ENCODE measurements around the gene KYNU. TPM values are rescaled to one million over a fixed set of nuclear protein-coding genes. Genes with fewer than 3 reads are reported as not detected.
"Not testable (repeated sequence)": the region's sequence is repeated elsewhere in the genome, so short reads cannot be mapped to it uniquely, and the experiment has no call there.

The KYNU gene
- total RNA-seq, 2 experiments from 2014 or later: not detected

DNA sequence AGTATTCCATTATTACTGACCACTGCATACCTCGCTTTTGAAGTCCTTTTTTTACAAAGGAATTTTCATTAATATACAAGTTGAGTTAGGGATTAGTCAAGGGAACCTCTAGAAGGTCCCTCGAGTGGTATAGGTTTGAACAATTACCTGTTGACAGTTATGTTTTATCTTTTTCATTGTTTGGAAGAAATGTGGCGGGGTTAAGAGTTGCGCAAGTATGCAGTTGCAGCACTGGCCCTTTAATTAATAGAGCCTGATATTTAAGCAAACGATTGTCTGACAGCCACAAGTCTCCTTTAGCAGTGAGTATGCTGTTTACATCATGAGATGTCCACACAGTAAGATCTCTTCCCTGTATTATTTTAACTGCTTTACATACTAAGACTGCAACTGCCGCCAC is 24.3 kb downstream of the KYNU start:
- CTCF ChIA-PET: no interaction called here
- Mint-ChIP-seq H3K36me3 (ENCODE audit: low read depth) (no peaks in the 10 kb centered on the region), H3K27me3 (no peaks in the 10 kb centered on the region), H3K27ac (no peak overlapping the region), H3K9me3 (no peaks in the 10 kb centered on the region), H3K4me1 (no peaks in the 10 kb centered on the region), H3K4me3 (no peak overlapping the region)
- POLR2A ChIA-PET: no interaction called here
- DNase-seq: no peak

DNA sequence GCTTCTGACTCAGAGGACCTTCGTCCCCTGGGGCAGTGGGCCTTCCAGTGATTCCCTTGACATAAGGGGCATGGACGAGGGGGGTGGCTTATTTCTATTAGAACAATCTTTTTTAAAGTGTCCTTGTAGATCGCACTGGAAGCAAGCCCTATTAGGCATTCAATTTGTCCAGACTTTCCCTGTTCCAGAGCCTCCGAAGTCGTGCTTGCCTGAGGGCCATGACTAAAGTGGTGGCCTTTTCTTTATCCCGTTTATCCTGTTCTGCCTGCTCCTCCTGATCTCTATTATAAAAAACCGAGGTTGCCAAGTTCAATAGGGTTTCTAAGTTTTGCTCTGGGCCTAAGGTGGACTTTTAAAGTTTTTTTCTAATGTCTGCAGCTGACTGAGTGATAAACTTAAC is 26.3 kb downstream of the KYNU start:
- H3K27me3 Mint-ChIP-seq; H3K4me3 Mint-ChIP-seq; H3K4me1 Mint-ChIP-seq; CTCF ChIA-PET; DNase-seq; H3K36me3 Mint-ChIP-seq (ENCODE audit: low read depth); H3K9me3 Mint-ChIP-seq; H3K27ac Mint-ChIP-seq; POLR2A ChIA-PET: not testable (repeated sequence)

DNA sequence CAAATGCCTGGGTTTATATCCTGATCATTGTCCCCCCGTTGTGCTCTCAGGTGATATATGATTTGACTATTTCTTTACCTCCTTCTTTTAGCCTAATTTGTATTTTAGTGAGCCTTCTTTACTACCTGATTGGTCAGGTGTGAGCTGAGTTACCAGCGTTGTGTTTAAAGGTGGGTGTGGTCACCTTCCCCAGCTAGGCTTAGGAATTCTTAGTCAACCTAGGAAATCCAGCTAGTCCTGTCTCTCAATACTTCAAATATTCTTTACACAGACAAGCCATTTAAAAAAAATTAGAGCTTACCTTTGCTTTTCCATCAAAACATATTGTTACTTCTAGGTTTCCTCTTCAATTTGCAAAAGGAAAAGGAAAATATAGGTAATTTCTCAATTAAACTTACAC is 30.2 kb downstream of the KYNU start:
- POLR2A ChIA-PET: no interaction called here

GRCh38 chr2:142914507-142915313 is 37.2 kb downstream of the KYNU start:
- peaks cover 8% of the 10 kb centered on the region for H3K27me3 Mint-ChIP-seq
- no peak for DNase-seq
- ChIA-PET POLR2A (no interaction called here), CTCF (no interaction called here)
- no peaks in the 10 kb centered on the region for H3K4me1 Mint-ChIP-seq
- no peak overlapping the region for H3K4me3 Mint-ChIP-seq
- no peak overlapping the region for H3K27ac Mint-ChIP-seq
- no peaks in the 10 kb centered on the region for H3K36me3 Mint-ChIP-seq (ENCODE audit: low read depth)
- H3K9me3 Mint-ChIP-seq: no peaks in the 10 kb centered on the region

More for the DNA sequence above, 30.2 kb downstream of the KYNU start:
- DNase-seq: no peak
- no peak overlapping the region for H3K27ac Mint-ChIP-seq
- H3K27me3 Mint-ChIP-seq: peaks cover 2% of the 10 kb centered on the region
- H3K36me3 Mint-ChIP-seq (ENCODE audit: low read depth): no peaks in the 10 kb centered on the region
- no peaks in the 10 kb centered on the region for H3K4me1 Mint-ChIP-seq
- no peak overlapping the region for H3K4me3 Mint-ChIP-seq
- no peaks in the 10 kb centered on the region for H3K9me3 Mint-ChIP-seq
- CTCF ChIA-PET: interaction anchor here (1.0 kb wide), 1 partner anchor 26 kb away, joined by 4 read pairs; no protein-coding TSS in a partner anchor

GRCh38 chr2:142915502-142915901 is 38.0 kb downstream of the KYNU start:
- no peaks in the 10 kb centered on the region for H3K4me1 Mint-ChIP-seq
- POLR2A ChIA-PET: no interaction called here
- H3K4me3 Mint-ChIP-seq: no peak overlapping the region
- H3K36me3 Mint-ChIP-seq (ENCODE audit: low read depth): no peaks in the 10 kb centered on the region
- H3K9me3 Mint-ChIP-seq: no peaks in the 10 kb centered on the region
- H3K27ac Mint-ChIP-seq: no peak overlapping the region
- no peak for DNase-seq
- CTCF ChIA-PET: no interaction called here
- peaks cover 6% of the 10 kb centered on the region for H3K27me3 Mint-ChIP-seq

DNA sequence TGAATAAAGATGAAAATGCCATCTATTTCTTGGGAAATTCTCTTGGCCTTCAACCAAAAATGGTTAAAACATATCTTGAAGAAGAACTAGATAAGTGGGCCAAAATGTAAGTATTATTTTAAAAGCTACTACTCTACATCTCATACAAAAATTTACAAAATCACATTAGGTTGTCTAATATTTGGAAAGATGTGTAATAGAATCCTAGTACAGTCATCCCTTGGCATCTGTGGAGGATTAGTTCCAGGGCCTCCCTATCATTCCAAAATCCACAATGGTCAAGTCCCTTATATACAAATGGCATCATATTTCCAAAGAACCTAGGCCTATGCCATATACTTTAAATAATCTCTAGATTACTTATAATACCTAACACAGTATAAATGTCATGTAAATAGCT is 41.2 kb downstream of the KYNU start:
- ChIA-PET POLR2A (no interaction called here), CTCF (no interaction called here)
- H3K9me3 Mint-ChIP-seq: no peaks in the 10 kb centered on the region
- no peaks in the 10 kb centered on the region for H3K36me3 Mint-ChIP-seq (ENCODE audit: low read depth)
- DNase-seq: no peak
- peaks cover 6% of the 10 kb centered on the region for H3K27me3 Mint-ChIP-seq
- no peak overlapping the region for H3K4me3 Mint-ChIP-seq
- H3K4me1 Mint-ChIP-seq: no peaks in the 10 kb centered on the region
- H3K27ac Mint-ChIP-seq: no peak overlapping the region

GRCh38 chr2:142920571-142920970 is 43.1 kb downstream of the KYNU start:
- DNase-seq: no peak
- ChIA-PET POLR2A (no interaction called here), CTCF (no interaction called here)
- Mint-ChIP-seq H3K36me3 (ENCODE audit: low read depth) (no peaks in the 10 kb centered on the region), H3K27me3 (peaks cover 9% of the 10 kb centered on the region), H3K4me3 (no peak overlapping the region), H3K4me1 (no peaks in the 10 kb centered on the region), H3K27ac (no peak overlapping the region), H3K9me3 (no peaks in the 10 kb centered on the region)

GRCh38 chr2:142926445-142926844 is 49.0 kb downstream of the KYNU start:
- peaks cover 8% of the 10 kb centered on the region for H3K27me3 Mint-ChIP-seq
- no peak overlapping the region for H3K4me3 Mint-ChIP-seq
- no peak for DNase-seq
- H3K9me3 Mint-ChIP-seq: no peaks in the 10 kb centered on the region
- H3K36me3 Mint-ChIP-seq (ENCODE audit: low read depth): no peaks in the 10 kb centered on the region
- CTCF ChIA-PET: no interaction called here
- POLR2A ChIA-PET: no interaction called here
- no peaks in the 10 kb centered on the region for H3K4me1 Mint-ChIP-seq
- H3K27ac Mint-ChIP-seq: no peak overlapping the region

GRCh38 chr2:142930835-142931398 is 53.5 kb downstream of the KYNU start:
- H3K27ac Mint-ChIP-seq: no peak overlapping the region
- H3K4me3 Mint-ChIP-seq: no peak overlapping the region
- no peaks in the 10 kb centered on the region for H3K36me3 Mint-ChIP-seq (ENCODE audit: low read depth)
- no peaks in the 10 kb centered on the region for H3K4me1 Mint-ChIP-seq
- H3K27me3 Mint-ChIP-seq: peaks cover 5% of the 10 kb centered on the region
- CTCF ChIA-PET: no interaction called here
- POLR2A ChIA-PET: no interaction called here
- DNase-seq: no peak
- H3K9me3 Mint-ChIP-seq: no peaks in the 10 kb centered on the region

DNA sequence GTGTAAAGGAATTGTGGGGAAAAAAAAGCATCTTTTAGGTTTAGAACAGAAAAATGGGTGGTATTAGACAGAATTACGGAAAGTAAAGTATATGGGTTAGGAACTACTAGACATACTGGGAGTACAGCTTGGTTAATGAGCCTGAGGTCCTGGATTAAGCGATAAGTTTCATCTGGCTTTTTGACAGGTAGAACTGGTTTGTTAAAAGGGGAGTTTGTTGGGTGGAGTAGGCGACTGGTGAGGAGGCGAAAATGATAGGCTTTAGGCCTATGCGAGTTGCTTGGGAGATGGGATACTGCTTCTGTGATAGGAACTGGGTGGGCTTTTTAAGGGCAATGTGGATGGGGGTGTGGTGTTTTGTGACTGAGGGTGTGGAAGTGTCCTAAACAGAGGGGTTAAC is 56.5 kb downstream of the KYNU start:
- Mint-ChIP-seq H3K27me3 (peaks cover 3% of the 10 kb centered on the region), H3K27ac (no peak overlapping the region), H3K9me3 (no peaks in the 10 kb centered on the region), H3K36me3 (ENCODE audit: low read depth) (no peaks in the 10 kb centered on the region), H3K4me3 (no peak overlapping the region), H3K4me1 (no peaks in the 10 kb centered on the region)
- POLR2A ChIA-PET: no interaction called here
- no peak for DNase-seq
- CTCF ChIA-PET: no interaction called here

DNA sequence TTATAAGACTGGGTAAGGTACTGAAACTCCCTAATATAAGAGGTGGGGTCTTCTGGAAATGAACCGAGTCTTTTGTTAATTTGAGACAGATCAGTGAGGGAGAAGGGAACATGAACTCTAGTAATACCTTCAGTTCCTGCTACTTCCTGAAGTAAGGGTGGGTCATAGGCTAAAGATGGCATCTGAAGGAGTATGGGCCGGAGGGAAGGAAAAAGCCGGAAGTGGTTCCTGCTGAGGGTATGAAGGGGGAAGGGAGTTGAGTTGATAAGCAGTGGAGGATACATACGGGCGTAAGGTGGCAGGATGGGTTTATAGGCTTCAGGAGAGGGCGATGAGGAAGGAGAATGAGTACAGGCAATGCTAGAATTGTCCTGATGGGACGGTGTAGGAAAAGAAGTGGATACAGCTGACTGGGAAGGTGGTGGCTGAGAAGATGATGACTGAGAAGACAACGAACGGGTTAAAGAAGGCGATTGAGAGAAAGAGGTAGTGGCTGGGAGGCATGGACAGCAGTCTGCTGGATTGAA is 58.2 kb downstream of the KYNU start:
- CTCF ChIA-PET: no interaction called here

GRCh38 chr2:142936629-142937028 is 59.2 kb downstream of the KYNU start:
- H3K9me3 Mint-ChIP-seq: no peaks in the 10 kb centered on the region
- ChIA-PET CTCF (no interaction called here), POLR2A (no interaction called here)
- no peaks in the 10 kb centered on the region for H3K4me1 Mint-ChIP-seq
- no peaks in the 10 kb centered on the region for H3K36me3 Mint-ChIP-seq (ENCODE audit: low read depth)
- no peak overlapping the region for H3K27ac Mint-ChIP-seq
- DNase-seq: no peak
- H3K27me3 Mint-ChIP-seq: peaks cover 3% of the 10 kb centered on the region
- no peak overlapping the region for H3K4me3 Mint-ChIP-seq

More for the DNA sequence above, 58.2 kb downstream of the KYNU start:
- no peaks in the 10 kb centered on the region for H3K4me1 Mint-ChIP-seq
- H3K27me3 Mint-ChIP-seq: peaks cover under 1% of the 10 kb centered on the region
- no peak overlapping the region for H3K27ac Mint-ChIP-seq
- POLR2A ChIA-PET: no interaction called here
- H3K4me3 Mint-ChIP-seq: no peak overlapping the region
- no peaks in the 10 kb centered on the region for H3K9me3 Mint-ChIP-seq
- no peaks in the 10 kb centered on the region for H3K36me3 Mint-ChIP-seq (ENCODE audit: low read depth)
- DNase-seq: no peak

DNA sequence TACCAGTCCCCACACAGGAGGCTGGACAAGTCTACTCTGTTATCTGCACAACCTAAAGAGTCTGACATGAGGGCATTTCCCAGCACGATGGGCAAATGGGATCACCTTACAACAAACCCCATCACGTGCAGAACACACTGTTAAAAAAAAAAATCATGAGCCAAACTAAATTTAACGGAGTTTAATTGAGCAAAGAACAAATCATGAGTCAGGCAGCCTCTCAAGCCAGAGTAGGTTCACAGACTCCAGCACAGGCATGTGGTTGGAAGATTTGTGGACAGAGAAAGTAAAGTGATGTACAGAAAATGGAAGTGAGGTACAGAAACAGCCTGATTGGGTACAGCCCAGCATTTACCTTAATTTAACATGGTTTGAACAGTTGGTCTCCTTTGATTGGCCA is 59.9 kb downstream of the KYNU start:
- CTCF ChIA-PET: no interaction called here
- POLR2A ChIA-PET: no interaction called here

DNA sequence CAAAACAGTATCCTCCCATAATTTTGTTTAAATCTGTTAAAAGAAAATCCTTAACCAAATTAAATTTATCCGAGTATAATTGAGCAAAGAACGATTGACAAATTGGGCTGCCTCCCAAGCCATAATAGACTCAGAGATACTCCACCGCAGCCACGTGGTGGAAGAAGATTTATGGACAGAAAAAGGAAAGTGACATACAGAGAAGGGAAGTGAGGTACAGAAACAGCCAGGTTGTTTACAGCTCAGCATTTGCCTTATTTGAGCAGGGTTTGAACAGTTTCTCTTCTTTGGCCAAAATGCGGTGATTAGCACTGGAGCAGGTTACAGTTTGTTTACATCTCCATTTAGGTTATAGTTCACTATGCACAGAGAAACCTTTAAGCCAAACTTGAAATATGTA is 60.8 kb downstream of the KYNU start:
- H3K27ac Mint-ChIP-seq: no peak overlapping the region
- CTCF ChIA-PET: no interaction called here
- POLR2A ChIA-PET: no interaction called here
- peaks cover 5% of the 10 kb centered on the region for H3K27me3 Mint-ChIP-seq
- H3K4me1 Mint-ChIP-seq: no peaks in the 10 kb centered on the region
- H3K36me3 Mint-ChIP-seq (ENCODE audit: low read depth): no peaks in the 10 kb centered on the region
- no peak for DNase-seq
- no peak overlapping the region for H3K4me3 Mint-ChIP-seq
- no peaks in the 10 kb centered on the region for H3K9me3 Mint-ChIP-seq

More for the DNA sequence above, 59.9 kb downstream of the KYNU start:
- Mint-ChIP-seq H3K9me3 (no peaks in the 10 kb centered on the region), H3K27ac (no peak overlapping the region), H3K4me1 (no peaks in the 10 kb centered on the region), H3K27me3 (peaks cover 3% of the 10 kb centered on the region), H3K36me3 (ENCODE audit: low read depth) (no peaks in the 10 kb centered on the region), H3K4me3 (no peak overlapping the region)
- no peak for DNase-seq

All from activated CD4-positive, alpha-beta T cell treated with anti-CD3 and anti-CD28 coated beads, Interleukin-2, amount 10 ng/mL, durations not matched to agents 7 days and 5 days (primary cell).